K562 (cell line): Measurements from ENCODE around the gene CCM2. TPM values are rescaled to one million over a fixed set of nuclear protein-coding genes. Genes with fewer than 3 reads are reported as not detected.

ENCODE experiments used
- ATAC-seq: fragments of 200-7000 bp; cut with Tn5 transposase; 3 replicates; pipeline ENCODE4 v1.9.1; 2020; ENCODE audit warnings: moderate library complexity
- BruUV-seq: library from RNA; stranded (reverse); fragments of 400-500 nt; replicated peaks from 2 replicates; lab custom pipeline; 2021; lab: Mats Ljungman, UMichigan
- CTCF ChIA-PET: fragments of 300-600 bp; formaldehyde crosslinking; extraction: SDS; loops from one replicate; lab custom pipeline; 2021; ENCODE audit warnings: low intra/inter-chr PET ratio; lab: Yijun Ruan, JAX
- POLR2A ChIA-PET: fragments of 300-600, 350-650 bp; sonication (Branson Sonifier 250); formaldehyde crosslinking; extraction: SDS; loops from one replicate; lab custom pipeline; 2021; ENCODE audit warnings: antibody characterized with exemption, inconsistent platforms; lab: Yijun Ruan, JAX
- DNase-seq, 4 experiments: peaks; one replicate each; pipeline versions ENCODE4 v3.0.0 to v3.0.0-alpha.2; 2011 to 2018; ENCODE audit warnings: low spot score in 3 of 4, mixed read lengths in 3 of 4; ENCODE audit errors: extremely low read depth in 1 of 4
- FAIRE-seq: peaks from 2 replicates; lab custom pipeline; 2011; peaks lifted over from hg19 to GRCh38; lab: Jason Lieb, UNC
- H2AFZ ChIP-seq: 2 replicates; pipeline ENCODE4 v1.6.0; 2011; ENCODE audit warnings: low read depth, low read length, control low read depth, inconsistent platforms
- H3K27ac ChIP-seq: fragments of 200-600 bp; 3 replicates; pipeline ENCODE4 v1.8.0; 2011; ENCODE audit warnings: low read depth, mild to moderate bottlenecking, control low read depth, inconsistent platforms, low read length, moderate library complexity, mixed read lengths; ENCODE audit errors: extremely low read depth
- H3K27me3 ChIP-seq, 2 experiments: fragments of 300-600 bp in 1 of 2; 2 replicates in 1 of 2; 3 replicates in 1 of 2; pipeline versions ENCODE4 v1.6.0 to v1.8.0; 2011; ENCODE audit warnings: inconsistent platforms in 2 of 2, low read length in 2 of 2, mild to moderate bottlenecking in 1 of 2, mixed read lengths in 1 of 2, moderate library complexity in 1 of 2; ENCODE audit not compliant: control insufficient read depth in 2 of 2, insufficient read depth in 2 of 2
- H3K36me3 ChIP-seq: fragments of 300-600 bp; 3 replicates; pipeline ENCODE4 v1.8.0; 2011; ENCODE audit warnings: mild to moderate bottlenecking, low read length, inconsistent platforms; ENCODE audit not compliant: control insufficient read depth, insufficient read depth
- H3K4me1 ChIP-seq, 2 experiments: fragments of 200-600 bp in 1 of 2; replicated peaks in 1 of 2; 2 replicates in 1 of 2; 3 replicates in 1 of 2; pipeline versions ENCODE4 v1.5.1 to v1.8.0; 2011; ENCODE audit warnings: inconsistent platforms in 2 of 2, low read length in 2 of 2, mild to moderate bottlenecking in 1 of 2, mixed read lengths in 1 of 2, moderate library complexity in 1 of 2; ENCODE audit not compliant: control insufficient read depth in 2 of 2, insufficient read depth in 2 of 2
- H3K4me2 ChIP-seq: 2 replicates; pipeline ENCODE4 v1.6.1; 2011; ENCODE audit warnings: low read length, control low read depth, inconsistent platforms, mixed read lengths; ENCODE audit not compliant: insufficient read depth
- H3K4me3 ChIP-seq: fragments of 200-600 bp; sonication (generic), shearing (Covaris generic); 2 replicates; pipeline ENCODE4 v1.5.1; 2016; ENCODE audit warnings: control low read depth, inconsistent platforms
- H3K79me2 ChIP-seq: fragments of 200-600 bp; 3 replicates; pipeline ENCODE4 v1.8.0; 2011; ENCODE audit warnings: low read length, inconsistent platforms; ENCODE audit not compliant: control insufficient read depth, insufficient read depth
- H3K9ac ChIP-seq, 2 experiments: 2 replicates each; pipeline versions ENCODE4 v1.6.0 to v1.6.1; 2011; ENCODE audit warnings: low read depth in 2 of 2, low read length in 2 of 2, control low read depth in 1 of 2, inconsistent platforms in 1 of 2, mild to moderate bottlenecking in 1 of 2, mixed read lengths in 1 of 2; ENCODE audit not compliant: insufficient read depth in 1 of 2
- H3K9me1 ChIP-seq: one replicate; pipeline ENCODE4 v1.6.0; 2011; ENCODE audit warnings: inconsistent platforms, mild to moderate bottlenecking, low read length, moderate library complexity; ENCODE audit not compliant: control insufficient read depth, insufficient read depth
- H3K9me3 ChIP-seq: replicated peaks from 2 replicates; pipeline ENCODE4 v1.5.1; 2011; ENCODE audit warnings: low read depth, low read length, inconsistent platforms; ENCODE audit not compliant: control insufficient read depth, insufficient read depth
- H4K20me1 ChIP-seq: replicated peaks from 2 replicates; pipeline ENCODE4 v1.6.1; 2011; ENCODE audit warnings: low read length, inconsistent platforms, mixed read lengths; ENCODE audit not compliant: control insufficient read depth, insufficient read depth
- CBX8 ChIP-seq: fragments of 200-600 bp; sonication (generic); IDR thresholded peaks from 2 replicates; pipeline ENCODE4 v1.6.1; 2012; ENCODE audit warnings: borderline replicate concordance, mixed run types, low read depth, mild to moderate bottlenecking, moderate library complexity, mixed read lengths, low read length, control low read depth, inconsistent platforms; ENCODE audit not compliant: poor library complexity, severe bottlenecking; ENCODE audit errors: extremely low read depth
- ELF2 ChIP-seq: fragments of 250-450 bp; sonication (Bioruptor Pico); IDR thresholded peaks from 2 replicates; pipeline ENCODE4 v1.5.0; 2021; ENCODE audit warnings: mild to moderate bottlenecking
- FOXM1 ChIP-seq, 2 experiments: fragments of 450-650 bp in 1 of 2; sonication (generic) in 1 of 2; formaldehyde crosslinking in 1 of 2; IDR thresholded peaks; 2 replicates each; pipeline versions ENCODE4 v1.6.1 to v1.9.0; 2017 to 2022; ENCODE audit warnings: low read depth in 2 of 2, mild to moderate bottlenecking in 2 of 2, missing genetic modification reagents in 1 of 2, moderate library complexity in 1 of 2
- GTF2B ChIP-seq: IDR thresholded peaks from 2 replicates; pipeline ENCODE4 v1.6.1; 2011; ENCODE audit not compliant: insufficient read length; ENCODE audit errors: extremely low read depth
- MAFK ChIP-seq: IDR thresholded peaks from 2 replicates; pipeline ENCODE4 v1.6.1; 2011; ENCODE audit warnings: low read length, improper control_type of control experiment
- PTBP1 ChIP-seq: fragments of 200-400 bp; formaldehyde crosslinking; IDR thresholded peaks from 2 replicates; pipeline ENCODE4 v1.6.1; 2017; ENCODE audit warnings: low read depth, low read length
- SIN3B ChIP-seq: fragments of 450-650 bp; IDR thresholded peaks from 2 replicates; pipeline ENCODE4 v1.6.1; 2017; ENCODE audit warnings: low read depth, mild to moderate bottlenecking, moderate library complexity
- TAF15 ChIP-seq: fragments of 200-400 bp; formaldehyde crosslinking; IDR thresholded peaks from 2 replicates; pipeline ENCODE4 v1.6.1; 2017; ENCODE audit warnings: mild to moderate bottlenecking, low read depth, low read length, moderate library complexity
- TAF9B ChIP-seq: fragments of 450-650 bp; IDR thresholded peaks from 2 replicates; pipeline ENCODE4 v1.6.1; 2018; ENCODE audit warnings: mild to moderate bottlenecking; ENCODE audit not compliant: partially characterized antibody
- TRIM25 ChIP-seq: fragments of 450-650 bp; IDR thresholded peaks from 2 replicates; pipeline ENCODE4 v1.7.0; 2016; ENCODE audit warnings: borderline replicate concordance
- ZNF609 ChIP-seq: sonication (generic); formaldehyde crosslinking; IDR thresholded peaks from 2 replicates; pipeline ENCODE4 v1.8.1; 2023; ENCODE audit warnings: missing genetic modification reagents, mild to moderate bottlenecking, borderline replicate concordance
- WGBS: fragments of 100-300 bp; shearing (Covaris generic); methylation state at CpG from one replicate; pipeline ENCODE4 v1.1.6; 2016; ENCODE audit warnings: low coverage, mixed read lengths; ENCODE audit not compliant: insufficient coverage; ENCODE audit errors: missing lambda C conversion rate; 5-methylcytosine and 5-hydroxymethylcytosine counted together
- in situ Hi-C: fragments of 300-500 bp; cut with MboI; formaldehyde crosslinking; loops from 4 replicates; pipeline ENCODE4 v1.15.0; 2018; ENCODE audit warnings: inconsistent platforms, mixed read lengths
- intact Hi-C: fragments of 100-400 bp; cut with micrococcal nuclease; formaldehyde crosslinking; loops from 2 replicates; pipeline ENCODE4 v1.14.2; 2022
- polyA plus RNA-seq, 8 experiments: library from polyadenylated mRNA; depleted of rRNA in 4 of 8; stranded (reverse) in 5 of 8; unstranded in 3 of 8; fragments of >200 nt; fragmentation: Nextera tagmentation in 2 of 8; fragmentation: Illumina TruSeq in 1 of 8; extraction: Ambion mirVana in 2 of 8; extraction: Trizol in 1 of 8; gene quantifications; 2 replicates each; pipeline versions ENCODE4 v1.2.1 to v1.2.3, GENCODE V29; 2011 to 2014; ENCODE audit warnings: inconsistent platforms in 1 of 8, missing spikeins in 1 of 8
- total RNA-seq, 7 experiments: library from RNA; depleted of rRNA in 6 of 7; stranded (reverse); fragments of >200 nt in 6 of 7; fragmentation: Illumina TruSeq in 2 of 7; extraction: Trizol in 2 of 7; gene quantifications; 2 replicates each; pipeline versions ENCODE4 v1.2.1 to v1.2.3, GENCODE V29; 2011 to 2021; ENCODE audit warnings: low replicate concordance in 1 of 7

The CCM2 gene
- total and polyA plus RNA-seq, 9 of the 15 experiments (the other 6 are each of a cell fraction or from before 2014, with no cell fraction given), result 0.41 to 38.6 (median 25.9) TPM

- TF ChIP-seq FOXM1 (IDR thresholded peaks at IDR 0.05; ENCODE audit: low read depth) (no peak), FOXM1 (CRISPR knock-in tag; IDR thresholded peaks at IDR 0.05; ENCODE audit: low read depth) (peak; percentile 8; the same call in 1 of the 2 replicates), PTBP1 (no peak)
These were observed 14.1 kb upstream of the CCM2 start (continued) for GRCh38 chr7:44985900-44986217.

GRCh38 chr7:44986218-44987053 is 13.6 kb upstream of the CCM2 start:
- DNase-seq, result peak; percentile 81 to 98 (median 86)
- ChIA-PET POLR2A (interaction anchor here (0.6 to 7.4 kb wide), 13 partner anchors 8 to 188 kb away, joined by 3 to 141 read pairs (median 4); partner anchors contain the start of genes CCM2, H2AZ2, PURB and TBRG4), CTCF (no interaction called here)
- Histone ChIP-seq H2AFZ (peak overlapping the region; percentile 98), H3K9me1 (no peaks in the 10 kb centered on the region), H3K9me3 (no peaks in the 10 kb centered on the region; the same call in 1 of the 2 replicates), H3K36me3 (peaks cover 50% of the 10 kb centered on the region), H3K4me3 (peak overlapping the region; percentile 98), H3K27ac (peak overlapping the region; percentile 97), H3K9ac (peak overlapping the region; percentile 99 to 100), H3K4me2 (peak overlapping the region; percentile 100), H4K20me1 (peaks cover 24% of the 10 kb centered on the region), H3K4me1 (peaks cover 22 to 38% of the 10 kb centered on the region in 2 experiments; a peak in 4 of 5 replicates), H3K27me3 (no peaks in the 10 kb centered on the region), H3K79me2 (peaks cover 53% of the 10 kb centered on the region)
- BruUV-seq, result no TSS peak
- WGBS, result 1% methylated on average over 59 of the region's 68 CpGs
- ATAC-seq, result peak; percentile 85
- in situ Hi-C loops (no loop called here), intact Hi-C loops (loop anchor here (1.0 to 5.0 kb wide), 4 partner anchors 13 to 139 kb away; partner anchors contain the start of genes H2AZ2 and TBRG4)
- FAIRE-seq, result peak; percentile 81
- TF ChIP-seq MAFK, result no peak
- TF ChIP-seq CBX8, result no peak
- peak; percentile 99 for TF ChIP-seq TAF9B
- TF ChIP-seq ZNF609 (CRISPR knock-in tag), result no peak
- peak; percentile 59 for TF ChIP-seq GTF2B
- no peak for TF ChIP-seq ELF2
- no peak for TF ChIP-seq TAF15
- TF ChIP-seq TRIM25, result no peak
- peak; percentile 70 for TF ChIP-seq SIN3B
